Activated T-cell treated with anti-CD3 and anti-CD28 coated beads, Interleukin-2, amount 50 U/mL, for 48 hours (primary cell): ENCODE results near the gene ZNF471.

Experiments
- DNase-seq, 2 experiments: peaks; one replicate each; pipeline ENCODE4 v3.0.0-alpha.2; 2020

Gene ZNF471

DNA sequence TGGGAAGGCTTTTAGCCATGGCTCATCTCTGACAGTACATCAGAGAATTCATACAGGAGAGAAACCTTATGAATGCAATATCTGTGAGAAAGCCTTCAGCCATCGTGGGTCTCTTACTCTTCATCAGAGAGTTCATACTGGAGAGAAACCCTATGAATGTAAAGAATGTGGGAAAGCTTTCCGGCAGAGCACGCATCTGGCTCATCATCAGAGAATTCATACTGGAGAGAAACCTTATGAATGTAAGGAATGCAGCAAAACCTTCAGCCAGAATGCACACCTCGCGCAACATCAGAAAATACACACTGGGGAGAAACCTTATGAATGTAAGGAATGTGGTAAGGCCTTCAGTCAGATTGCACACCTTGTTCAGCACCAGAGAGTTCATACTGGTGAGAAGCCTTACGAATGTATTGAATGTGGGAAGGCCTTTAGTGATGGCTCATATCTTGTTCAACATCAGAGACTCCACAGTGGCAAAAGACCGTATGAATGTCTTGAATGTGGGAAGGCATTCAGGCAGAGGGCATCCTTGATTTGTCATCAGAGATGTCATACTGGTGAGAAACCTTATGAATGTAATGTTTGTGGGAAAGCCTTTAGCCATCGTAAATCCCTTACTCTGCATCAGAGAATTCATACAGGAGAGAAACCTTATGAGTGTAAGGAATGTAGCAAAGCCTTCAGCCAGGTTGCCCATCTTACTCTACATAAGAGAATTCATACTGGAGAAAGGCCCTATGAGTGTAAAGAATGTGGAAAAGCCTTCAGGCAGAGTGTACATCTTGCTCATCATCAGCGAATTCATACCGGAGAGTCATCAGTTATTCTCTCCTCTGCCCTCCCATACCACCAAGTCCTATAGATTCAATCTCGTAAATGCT lies 70.3 kb downstream of the ZNF471 start:
- no peak for DNase-seq
